ENCODE data around the gene P3H2. TPM values are rescaled to one million over a fixed set of nuclear protein-coding genes. Genes with fewer than 3 reads are reported as not detected.
A peak's percentile ranks its signal among the peaks of the same experiment; 100 is the strongest.

The P3H2 gene
- total RNA-seq, 1 experiment from 2014 or later, result 19.6 TPM

- Histone ChIP-seq H3K27me3 (replicated peaks; ENCODE audit: insufficient read depth, low read depth, low read length, poor library complexity) (no peaks in the 10 kb centered on the region), H3K36me3 (ENCODE audit: insufficient read depth, low read length, poor library complexity, severe bottlenecking) (no peaks in the 10 kb centered on the region), H3K27ac (ENCODE audit: low read depth, low read length, poor library complexity, severe bottlenecking) (no peak overlapping the region), H3K4me3 (ENCODE audit: low read depth, low read length, poor library complexity, severe bottlenecking) (no peak overlapping the region), H3K9me3 (ENCODE audit: low read depth, low read length, poor library complexity, severe bottlenecking) (no peaks in the 10 kb centered on the region), H3K4me1 (ENCODE audit: insufficient read depth, low read length, poor library complexity, severe bottlenecking) (peaks cover 30% of the 10 kb centered on the region)
- intact Hi-C loops (cut with micrococcal nuclease; ENCODE audit: unreplicated experiment), result loop anchor here (5.0 kb wide), 1 partner anchor 71 kb away; no protein-coding TSS in a partner anchor
- BruUV-seq (replicated peaks), result no TSS peak
- TF ChIP-seq EZH2 (IDR thresholded peaks at IDR 0.05; ENCODE audit: borderline replicate concordance, low read depth, low read length, poor library complexity, severe bottlenecking), result no peak
- no peak for TF ChIP-seq CTCF (conservative IDR thresholded peaks at IDR 0.05; ENCODE audit: low read depth, low read length)
- peak; percentile 75 for DNase-seq (ENCODE audit: low spot score)
- CTCF ChIA-PET, result interaction anchor here (0.7 kb wide), 1 partner anchor 76 kb away, joined by 6 read pairs; no protein-coding TSS in a partner anchor
- POLR2A ChIA-PET (ENCODE audit: low non-redundant PET), result interaction anchor here (0.7 kb wide), 1 partner anchor 325 kb away, joined by 9 read pairs; no protein-coding TSS in a partner anchor
Measured at GRCh38 chr3:190038050-190038933, 82.4 kb downstream of the P3H2 start.

DNA sequence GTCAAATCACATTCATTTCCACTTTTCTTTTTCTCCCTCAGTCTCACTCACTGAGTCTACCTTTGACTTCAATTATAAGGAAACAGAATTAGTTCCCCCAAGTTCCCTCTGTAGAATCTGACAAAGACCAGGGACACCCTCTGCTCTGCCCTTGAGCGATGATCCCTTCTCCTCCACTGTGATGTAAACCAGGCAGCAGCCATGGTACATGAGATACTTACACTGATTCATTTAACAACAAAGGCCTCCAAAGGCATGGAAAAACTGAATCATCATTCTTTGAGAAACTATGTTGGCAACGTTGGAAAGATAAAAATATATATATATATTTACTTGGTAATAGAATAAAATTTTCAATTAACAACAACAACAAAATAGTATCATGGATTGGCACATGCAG is 84.1 kb downstream of the P3H2 start:
- CTCF ChIA-PET, result no interaction called here
- intact Hi-C loops (cut with micrococcal nuclease; ENCODE audit: unreplicated experiment), result loop anchor here (5.0 kb wide), 1 partner anchor 69 kb away; no protein-coding TSS in a partner anchor
- no TSS peak for BruUV-seq (replicated peaks)

DNA sequence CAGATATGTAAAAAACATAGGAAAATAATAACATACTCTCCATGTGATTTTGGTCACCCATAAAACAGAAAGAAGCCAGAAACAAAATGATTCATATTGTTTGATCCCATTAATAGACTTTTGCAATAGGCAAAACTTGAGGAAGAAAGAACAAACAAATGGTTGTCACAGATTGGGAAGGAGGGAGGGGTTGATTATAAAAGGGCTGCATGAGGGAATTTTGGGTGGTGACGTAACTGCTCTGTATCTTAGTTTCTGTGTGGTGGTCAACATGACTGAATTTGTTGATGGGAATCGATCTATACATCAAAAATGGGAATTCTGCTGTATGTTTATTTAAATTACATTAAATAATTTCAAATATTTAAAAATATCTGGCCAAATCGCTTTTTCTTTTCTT is 86.3 kb downstream of the P3H2 start:
- TF ChIP-seq CTCF (conservative IDR thresholded peaks at IDR 0.05; ENCODE audit: low read depth, low read length) (no peak), EZH2 (IDR thresholded peaks at IDR 0.05; ENCODE audit: borderline replicate concordance, low read depth, low read length, poor library complexity, severe bottlenecking) (no peak)
- intact Hi-C loops (cut with micrococcal nuclease; ENCODE audit: unreplicated experiment), result no loop called here
- Histone ChIP-seq H3K27me3 (replicated peaks; ENCODE audit: insufficient read depth, low read depth, low read length, poor library complexity) (no peaks in the 10 kb centered on the region), H3K4me3 (ENCODE audit: low read depth, low read length, poor library complexity, severe bottlenecking) (no peak overlapping the region), H3K36me3 (ENCODE audit: insufficient read depth, low read length, poor library complexity, severe bottlenecking) (no peaks in the 10 kb centered on the region), H3K4me1 (ENCODE audit: insufficient read depth, low read length, poor library complexity, severe bottlenecking) (peaks cover 20% of the 10 kb centered on the region), H3K27ac (ENCODE audit: low read depth, low read length, poor library complexity, severe bottlenecking) (no peak overlapping the region), H3K9me3 (ENCODE audit: low read depth, low read length, poor library complexity, severe bottlenecking) (no peaks in the 10 kb centered on the region)
- no TSS peak for BruUV-seq (replicated peaks)
- DNase-seq (ENCODE audit: low spot score), result no peak
- CTCF ChIA-PET, result no interaction called here
- POLR2A ChIA-PET (ENCODE audit: low non-redundant PET), result no interaction called here

More for the DNA sequence above, 84.1 kb downstream of the P3H2 start:
- DNase-seq (ENCODE audit: low spot score), result no peak
- POLR2A ChIA-PET (ENCODE audit: low non-redundant PET), result no interaction called here
- Histone ChIP-seq H3K36me3 (ENCODE audit: insufficient read depth, low read length, poor library complexity, severe bottlenecking) (no peaks in the 10 kb centered on the region), H3K27me3 (replicated peaks; ENCODE audit: insufficient read depth, low read depth, low read length, poor library complexity) (no peaks in the 10 kb centered on the region), H3K4me3 (ENCODE audit: low read depth, low read length, poor library complexity, severe bottlenecking) (no peak overlapping the region), H3K9me3 (ENCODE audit: low read depth, low read length, poor library complexity, severe bottlenecking) (no peaks in the 10 kb centered on the region), H3K27ac (ENCODE audit: low read depth, low read length, poor library complexity, severe bottlenecking) (no peak overlapping the region), H3K4me1 (ENCODE audit: insufficient read depth, low read length, poor library complexity, severe bottlenecking) (peaks cover 26% of the 10 kb centered on the region)
- no peak for TF ChIP-seq EZH2 (IDR thresholded peaks at IDR 0.05; ENCODE audit: borderline replicate concordance, low read depth, low read length, poor library complexity, severe bottlenecking)
- TF ChIP-seq CTCF (conservative IDR thresholded peaks at IDR 0.05; ENCODE audit: low read depth, low read length), result no peak

All from A673 (cell line).